ENCODE data around the gene STH.
"Not testable (repeated sequence)": the region's sequence is repeated elsewhere in the genome, so short reads cannot be mapped to it uniquely, and the experiment has no call there.

STH gene, protein sequence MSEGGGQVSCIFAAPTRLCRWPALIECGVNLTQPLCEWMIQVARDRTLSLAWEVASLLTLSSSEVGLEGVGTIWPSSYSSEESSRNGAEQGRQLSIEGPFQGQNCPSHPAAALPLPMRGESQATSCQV

GRCh38 chr17:45998987-45999899, at the start of gene STH:
Gene STH, plus strand, starts transcription at chr17:45999250. Its CDS starts 30 bp downstream, at chr17:45999280.
- DNase-seq (no peak), ATAC-seq (no peak)

DNA sequence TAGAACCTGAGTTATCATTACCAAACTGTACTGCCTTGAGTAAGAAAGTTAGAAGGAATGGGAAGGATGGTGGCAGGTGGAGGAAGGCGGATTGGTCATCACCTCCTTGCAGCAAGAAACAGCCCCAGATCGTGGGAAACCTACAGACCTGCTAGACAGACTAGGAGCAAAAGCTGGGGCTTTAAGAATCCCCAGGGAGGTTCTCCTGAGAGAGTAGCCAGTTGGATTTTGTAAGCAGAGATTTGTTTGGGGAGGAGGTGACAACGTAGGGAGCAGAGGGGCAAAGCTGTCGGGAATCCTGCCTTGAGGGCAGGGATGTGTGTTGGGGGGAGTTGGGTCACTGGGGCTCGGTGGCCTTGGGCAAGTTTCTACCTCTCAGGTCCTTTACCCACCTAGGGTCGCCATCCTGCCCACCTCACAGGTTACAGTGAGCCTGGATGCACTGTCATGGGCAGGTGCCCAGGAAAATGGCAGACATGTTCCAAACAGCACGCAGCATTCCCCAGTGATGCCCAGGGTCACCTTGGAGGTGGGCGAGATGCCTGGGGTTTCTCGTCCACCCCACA, 49.2 kb upstream of the STH start:
- no peak for ATAC-seq

DNA sequence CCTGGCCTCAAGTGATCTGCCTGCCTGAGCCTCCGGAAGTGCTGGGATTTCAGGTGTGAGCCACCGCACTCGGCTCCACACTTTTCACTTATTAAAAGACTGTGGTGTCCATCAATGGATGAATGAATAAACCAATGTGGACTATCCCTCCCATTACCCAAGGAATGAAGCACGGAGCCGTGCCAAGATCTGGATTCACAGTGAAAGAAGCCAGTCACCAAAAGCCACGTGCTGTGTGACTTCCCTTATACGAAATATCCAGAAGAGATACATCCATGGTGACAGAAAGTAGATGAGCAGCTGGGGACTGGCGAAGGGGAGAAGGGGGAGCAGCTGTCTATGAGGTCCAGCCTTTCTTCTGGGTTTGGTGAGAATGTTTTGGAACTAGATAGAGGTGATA, 48.2 kb upstream of the STH start:
- ATAC-seq, result no peak

More for the DNA sequence above, 49.2 kb upstream of the STH start:
- DNase-seq, result no peak

DNA sequence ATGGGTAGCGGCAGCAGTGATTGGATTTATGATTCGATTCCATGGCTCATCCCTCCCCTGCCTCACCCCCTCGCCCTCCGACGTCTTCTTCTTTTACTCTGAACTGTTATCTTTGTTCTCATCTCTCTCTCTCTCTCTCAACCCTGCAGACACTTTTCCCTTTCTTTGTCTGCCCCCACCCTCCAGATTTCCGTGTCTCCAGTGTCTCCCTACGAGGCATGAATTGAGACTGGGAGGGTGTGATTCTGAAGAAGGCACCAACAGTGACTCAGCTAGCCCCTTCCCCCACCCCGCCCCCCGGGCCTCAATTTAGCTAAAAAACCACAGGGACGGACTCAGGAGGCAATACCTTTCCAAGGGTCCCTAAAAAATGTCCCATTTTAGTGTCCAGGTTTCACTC, 47.6 kb upstream of the STH start:
- DNase-seq, result no peak
- no peak for ATAC-seq

More for the DNA sequence above, 48.2 kb upstream of the STH start:
- no peak for DNase-seq

DNA sequence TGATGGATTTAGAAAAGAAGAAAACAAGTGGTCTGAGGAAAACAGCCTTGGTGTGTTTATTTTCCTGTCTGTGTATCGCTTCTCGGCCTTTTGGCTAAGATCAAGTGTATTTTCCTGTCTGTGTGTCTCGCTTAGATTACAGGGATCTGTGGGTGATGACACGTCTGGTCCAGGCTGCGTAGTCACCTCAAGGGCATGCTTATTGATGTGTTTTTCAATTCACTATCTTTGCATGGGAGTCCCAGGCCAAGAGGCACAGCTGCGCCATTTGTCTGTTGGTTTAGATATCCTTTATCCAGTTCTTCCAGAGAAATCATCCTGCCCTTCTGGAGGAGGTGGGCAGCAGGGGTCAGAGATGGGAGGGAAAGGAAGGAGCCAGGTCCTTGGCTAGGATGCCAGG, 47.1 kb upstream of the STH start:
- no peak for ATAC-seq
- DNase-seq, result no peak

- no peak for DNase-seq
- no peak for ATAC-seq
Observed at GRCh38 chr17:45952814-45953320, 46.2 kb upstream of the STH start.

- no peak for DNase-seq
- ATAC-seq, result no peak
Observed at GRCh38 chr17:45953561-45953960, 45.5 kb upstream of the STH start.

GRCh38 chr17:45954914-45955313, 44.1 kb upstream of the STH start:
- no peak for ATAC-seq
- no peak for DNase-seq

- ATAC-seq (no peak), DNase-seq (no peak)
Observed at GRCh38 chr17:45955326-45955725, 43.7 kb upstream of the STH start.

- ATAC-seq, result no peak
- no peak for DNase-seq
Observed at GRCh38 chr17:45956090-45956489, 43.0 kb upstream of the STH start.

GRCh38 chr17:45956746-45957145, 42.3 kb upstream of the STH start:
- ATAC-seq, DNase-seq: not testable (repeated sequence)

DNA sequence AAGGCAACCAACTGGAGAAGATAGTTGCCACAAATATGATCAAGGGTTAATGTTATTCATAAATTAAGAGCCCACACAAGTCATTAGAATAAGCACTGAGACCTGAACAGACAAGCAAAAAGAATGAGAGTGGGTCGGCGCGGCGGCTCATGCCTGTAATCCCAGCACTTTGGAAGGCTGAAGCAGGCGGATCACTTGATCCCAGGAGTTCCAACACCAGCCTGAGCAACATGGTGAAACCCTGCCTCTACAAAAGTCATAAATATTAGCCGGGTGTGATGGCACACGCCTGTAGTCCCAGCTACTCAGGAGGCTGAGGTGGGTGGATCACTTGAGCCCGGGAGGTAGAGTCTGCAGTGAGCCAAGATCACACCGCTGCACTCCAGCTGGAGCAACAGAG, 40.7 kb upstream of the STH start:
- ATAC-seq (no peak), DNase-seq (no peak)

- DNase-seq (no peak), ATAC-seq (no peak)
Observed at GRCh38 chr17:45958994-45959665, 39.9 kb upstream of the STH start.

- no peak for DNase-seq
- no peak for ATAC-seq
Observed at GRCh38 chr17:45960311-45960710, 38.7 kb upstream of the STH start.

DNA sequence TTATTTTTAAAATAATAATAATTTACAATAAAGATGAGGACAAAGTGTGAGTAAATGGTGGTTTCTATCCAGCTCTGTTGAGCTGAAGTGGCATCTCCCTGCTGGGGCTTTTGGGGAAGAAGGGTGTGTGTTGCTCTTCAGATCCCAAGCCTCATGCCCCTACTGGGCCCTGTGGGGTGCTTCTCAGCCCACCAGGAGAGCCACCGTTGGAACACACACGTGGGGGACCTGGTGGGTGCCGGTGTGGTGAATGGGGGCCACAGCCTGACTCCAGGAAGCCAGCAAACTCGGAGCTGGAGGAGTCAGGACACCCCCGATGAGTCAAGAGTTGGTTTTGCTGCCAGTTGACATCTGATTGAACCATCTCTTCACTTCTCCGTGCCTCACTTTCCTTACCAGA, 37.8 kb upstream of the STH start:
- no peak for ATAC-seq
- no peak for DNase-seq

DNA sequence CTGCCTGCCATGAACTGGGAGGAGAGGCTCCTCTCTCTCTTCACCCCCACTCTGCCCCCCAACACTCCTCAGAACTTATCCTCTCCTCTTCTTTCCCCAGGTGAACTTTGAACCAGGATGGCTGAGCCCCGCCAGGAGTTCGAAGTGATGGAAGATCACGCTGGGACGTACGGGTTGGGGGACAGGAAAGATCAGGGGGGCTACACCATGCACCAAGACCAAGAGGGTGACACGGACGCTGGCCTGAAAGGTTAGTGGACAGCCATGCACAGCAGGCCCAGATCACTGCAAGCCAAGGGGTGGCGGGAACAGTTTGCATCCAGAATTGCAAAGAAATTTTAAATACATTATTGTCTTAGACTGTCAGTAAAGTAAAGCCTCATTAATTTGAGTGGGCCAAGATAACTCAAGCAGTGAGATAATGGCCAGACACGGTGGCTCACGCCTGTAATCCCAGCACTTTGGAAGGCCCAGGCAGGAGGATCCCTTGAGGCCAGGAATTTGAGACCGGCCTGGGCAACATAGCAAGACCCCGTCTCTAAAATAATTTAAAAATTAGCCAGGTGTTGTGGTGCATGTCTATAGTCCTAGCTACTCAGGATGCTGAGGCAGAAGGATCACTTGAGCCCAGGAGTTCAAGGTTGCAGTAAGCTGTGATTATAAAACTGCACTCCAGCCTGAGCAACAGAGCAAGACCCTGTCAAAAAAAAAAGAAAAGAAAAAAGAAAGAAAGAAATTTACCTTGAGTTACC, 36.7 kb upstream of the STH start:
- DNase-seq (no peak), ATAC-seq (no peak)

DNA sequence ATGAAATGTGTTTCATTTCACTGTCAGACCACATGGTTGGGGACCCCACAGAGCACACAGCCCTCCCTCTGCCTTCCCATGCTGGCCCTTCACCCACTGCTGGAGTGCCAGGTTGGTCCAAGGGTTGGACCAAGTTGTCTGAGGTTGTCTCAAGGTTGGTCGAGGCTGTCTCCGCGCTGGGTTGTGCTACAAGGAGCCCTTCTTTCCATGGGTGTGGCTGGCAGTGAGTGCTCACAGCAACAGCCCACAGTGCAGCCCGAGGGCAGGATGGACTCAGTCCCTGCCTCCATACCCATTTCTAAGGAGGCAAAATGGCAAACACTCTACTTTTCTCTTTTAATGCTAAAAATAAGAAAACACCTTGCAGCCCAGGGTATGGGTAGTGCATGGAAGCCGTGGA, 35.8 kb upstream of the STH start:
- DNase-seq (no peak), ATAC-seq (no peak)

GRCh38 chr17:45963889-45964288, 35.2 kb upstream of the STH start:
- ATAC-seq (no peak), DNase-seq (no peak)

GRCh38 chr17:45964634-45965033, 34.4 kb upstream of the STH start:
- no peak for ATAC-seq
- no peak for DNase-seq

GRCh38 chr17:45965812-45966211, 33.2 kb upstream of the STH start:
- DNase-seq, result no peak

GRCh38 chr17:45966606-45967280, 32.3 kb upstream of the STH start:
- ATAC-seq (no peak), DNase-seq (no peak)

More at GRCh38 chr17:45965812-45966211, 33.2 kb upstream of the STH start:
- ATAC-seq, result no peak

Measured in stimulated activated naive CD8-positive, alpha-beta T cell treated with anti-CD3 and anti-CD28 coated beads, Interleukin-15, Interleukin-2, amounts not matched to agents 100 U/mL and 50 U/mL, for 24 hours (primary cell).